Adipocyte (in vitro differentiated cells): ENCODE data around the gene CLEC14A.

Source experiments
- DNase-seq: peaks from one replicate; pipeline ENCODE4 v3.0.0-alpha.2; 2015; ENCODE audit warnings: low read depth
- H3K27me3 ChIP-seq: replicated peaks from 2 replicates; pipeline ENCODE4 v1.7.0; 2013; ENCODE audit warnings: mild to moderate bottlenecking, low read length, moderate library complexity; ENCODE audit not compliant: control insufficient read depth, insufficient read depth
- H3K36me3 ChIP-seq: 2 replicates; pipeline ENCODE4 v1.7.0; 2013; ENCODE audit warnings: low read length, mild to moderate bottlenecking, moderate library complexity; ENCODE audit not compliant: control insufficient read depth, insufficient read depth, severe bottlenecking
- H3K4me1 ChIP-seq: 2 replicates; pipeline ENCODE4 v1.7.0; 2013; ENCODE audit warnings: mild to moderate bottlenecking, low read length, moderate library complexity; ENCODE audit not compliant: control insufficient read depth, insufficient read depth
- H3K4me3 ChIP-seq: 2 replicates; pipeline ENCODE4 v1.7.0; 2013; ENCODE audit warnings: mild to moderate bottlenecking, low read length, moderate library complexity
- H3K9ac ChIP-seq: 2 replicates; pipeline ENCODE4 v1.7.0; 2013; ENCODE audit warnings: mild to moderate bottlenecking, low read length, moderate library complexity
- H3K9me3 ChIP-seq: 2 replicates; pipeline ENCODE4 v1.7.0; 2013; ENCODE audit warnings: mild to moderate bottlenecking, low read length, moderate library complexity; ENCODE audit not compliant: control insufficient read depth

CLEC14A gene

GRCh38 chr14:38248321-38249028 lies 7.4 kb downstream of the CLEC14A start:
- no peak for DNase-seq

DNA sequence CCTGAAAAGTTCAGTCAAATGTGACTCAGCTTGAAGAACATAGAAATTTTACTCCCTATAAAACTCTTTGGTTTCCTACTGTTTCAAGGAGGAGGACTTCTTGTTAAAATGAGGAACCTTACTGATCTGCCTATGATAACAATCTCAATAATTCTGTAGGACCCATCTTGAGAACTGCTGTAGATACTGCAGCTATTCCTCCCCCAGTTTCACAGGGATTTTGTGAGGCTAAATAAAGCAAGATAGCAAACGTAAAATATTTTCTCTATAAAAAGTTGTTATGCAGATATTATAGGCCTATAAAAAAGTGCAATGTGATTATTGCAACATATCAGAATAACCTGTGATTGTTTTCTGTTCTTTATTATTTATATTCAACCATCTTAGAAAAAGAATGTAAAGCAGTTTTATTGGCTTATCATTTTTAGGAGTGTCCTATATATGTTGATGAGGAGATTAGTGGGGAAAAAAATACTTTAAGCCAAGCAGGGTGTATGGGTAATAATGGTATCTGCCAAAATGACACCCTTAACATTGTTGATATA lies 12.1 kb downstream of the CLEC14A start:
- Histone ChIP-seq H3K4me1 (no peaks in the 10 kb centered on the region), H3K36me3 (no peaks in the 10 kb centered on the region), H3K4me3 (no peak overlapping the region), H3K9me3 (no peaks in the 10 kb centered on the region), H3K27me3 (no peaks in the 10 kb centered on the region), H3K9ac (no peak overlapping the region)
- no peak for DNase-seq

More at GRCh38 chr14:38248321-38249028, 7.4 kb downstream of the CLEC14A start:
- H3K36me3 ChIP-seq: no peaks in the 10 kb centered on the region
- H3K9ac ChIP-seq: no peak overlapping the region
- no peaks in the 10 kb centered on the region for H3K9me3 ChIP-seq
- no peak overlapping the region for H3K4me3 ChIP-seq
- no peaks in the 10 kb centered on the region for H3K27me3 ChIP-seq
- no peaks in the 10 kb centered on the region for H3K4me1 ChIP-seq

DNA sequence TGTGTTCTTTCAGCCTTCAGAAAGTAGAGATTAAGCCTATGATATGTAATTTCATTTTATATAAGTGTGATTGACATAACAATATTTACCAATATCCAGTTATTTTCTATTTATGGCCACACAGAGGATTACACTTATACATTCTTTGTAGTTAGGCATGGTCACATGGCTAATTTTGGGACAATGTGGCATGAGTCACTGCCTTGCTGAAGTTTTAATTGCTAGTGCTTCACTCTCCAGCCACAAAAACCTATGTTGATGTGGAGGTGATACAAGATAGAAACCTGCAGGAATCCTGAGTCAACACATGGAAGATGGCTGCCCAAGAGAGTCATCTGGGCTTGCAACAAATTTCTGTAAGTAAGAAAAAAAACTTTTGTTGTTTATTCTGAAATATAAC lies 17.0 kb downstream of the CLEC14A start:
- Histone ChIP-seq H3K4me3 (no peak overlapping the region), H3K4me1 (no peaks in the 10 kb centered on the region), H3K36me3 (no peaks in the 10 kb centered on the region), H3K9me3 (no peaks in the 10 kb centered on the region), H3K9ac (no peak overlapping the region), H3K27me3 (peaks cover 3% of the 10 kb centered on the region)
- peak; percentile 24 for DNase-seq

GRCh38 chr14:38238332-38238731 lies 17.6 kb downstream of the CLEC14A start:
- Histone ChIP-seq H3K27me3 (peaks cover 5% of the 10 kb centered on the region), H3K36me3 (no peaks in the 10 kb centered on the region), H3K9ac (no peak overlapping the region), H3K9me3 (no peaks in the 10 kb centered on the region), H3K4me3 (no peak overlapping the region), H3K4me1 (no peaks in the 10 kb centered on the region)
- DNase-seq: peak; percentile 34

GRCh38 chr14:38233218-38233617 lies 22.7 kb downstream of the CLEC14A start:
- peaks cover 3% of the 10 kb centered on the region for H3K9me3 ChIP-seq
- no peak overlapping the region for H3K4me3 ChIP-seq
- no peaks in the 10 kb centered on the region for H3K36me3 ChIP-seq
- DNase-seq: no peak
- H3K9ac ChIP-seq: no peak overlapping the region
- no peaks in the 10 kb centered on the region for H3K4me1 ChIP-seq
- peaks cover 5% of the 10 kb centered on the region for H3K27me3 ChIP-seq

GRCh38 chr14:38226366-38226765 lies 29.5 kb downstream of the CLEC14A start:
- H3K4me3 ChIP-seq: no peak overlapping the region
- H3K9ac ChIP-seq: no peak overlapping the region
- peaks cover 5% of the 10 kb centered on the region for H3K4me1 ChIP-seq
- no peaks in the 10 kb centered on the region for H3K27me3 ChIP-seq
- no peak for DNase-seq
- peaks cover under 1% of the 10 kb centered on the region for H3K9me3 ChIP-seq
- no peaks in the 10 kb centered on the region for H3K36me3 ChIP-seq

- no peaks in the 10 kb centered on the region for H3K27me3 ChIP-seq
- H3K4me1 ChIP-seq: peaks cover 5% of the 10 kb centered on the region
- no peak overlapping the region for H3K4me3 ChIP-seq
- no peaks in the 10 kb centered on the region for H3K36me3 ChIP-seq
- no peak overlapping the region for H3K9ac ChIP-seq
- no peak for DNase-seq
- H3K9me3 ChIP-seq: no peaks in the 10 kb centered on the region
These were observed 29.9 kb downstream of the CLEC14A start for GRCh38 chr14:38225946-38226345.

DNA sequence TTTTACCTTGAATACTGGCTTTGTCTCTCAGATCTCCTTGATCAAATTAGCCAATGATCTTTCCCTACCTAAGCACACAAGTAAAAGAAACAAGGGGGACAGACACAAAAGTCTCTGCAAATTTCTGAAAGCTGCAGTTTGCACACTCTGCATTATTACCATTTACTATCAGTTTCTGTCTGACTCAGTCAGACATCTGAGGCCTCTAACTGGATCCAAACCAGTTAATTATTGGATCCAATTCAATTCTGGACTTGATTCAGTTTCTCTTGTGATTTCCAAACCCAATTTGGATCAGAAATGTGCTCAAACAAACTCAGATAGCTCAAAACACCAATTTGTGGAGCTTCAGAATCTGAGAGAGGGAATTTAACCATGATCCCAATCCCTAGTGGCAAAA lies 31.6 kb downstream of the CLEC14A start:
- Histone ChIP-seq H3K9ac (no peak overlapping the region), H3K4me3 (no peak overlapping the region), H3K36me3 (no peaks in the 10 kb centered on the region), H3K27me3 (no peaks in the 10 kb centered on the region), H3K9me3 (no peaks in the 10 kb centered on the region), H3K4me1 (peaks cover 5% of the 10 kb centered on the region)
- DNase-seq: no peak

DNA sequence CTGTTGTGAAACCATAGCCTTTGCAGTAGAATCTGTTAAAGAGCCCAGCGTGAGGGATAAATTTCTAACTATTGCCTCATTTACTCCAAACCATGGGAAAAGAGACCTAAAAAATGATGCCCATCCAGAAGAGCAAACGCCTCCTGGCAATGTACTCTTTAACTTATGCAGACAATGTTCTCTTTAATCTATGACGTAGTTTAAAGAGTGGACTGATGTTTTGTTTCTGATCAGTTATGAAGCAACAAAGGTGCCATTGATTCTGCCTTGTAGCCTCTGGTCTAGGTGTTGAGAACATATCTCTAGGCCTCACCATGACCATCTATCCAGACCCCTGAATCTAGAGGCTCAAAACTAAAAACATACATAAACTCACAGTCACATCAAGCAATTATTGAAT lies 34.8 kb downstream of the CLEC14A start:
- no peak for DNase-seq
- H3K36me3 ChIP-seq: no peaks in the 10 kb centered on the region
- H3K4me3 ChIP-seq: no peak overlapping the region
- no peaks in the 10 kb centered on the region for H3K9me3 ChIP-seq
- no peak overlapping the region for H3K9ac ChIP-seq
- no peaks in the 10 kb centered on the region for H3K27me3 ChIP-seq
- H3K4me1 ChIP-seq: peaks cover 5% of the 10 kb centered on the region

DNA sequence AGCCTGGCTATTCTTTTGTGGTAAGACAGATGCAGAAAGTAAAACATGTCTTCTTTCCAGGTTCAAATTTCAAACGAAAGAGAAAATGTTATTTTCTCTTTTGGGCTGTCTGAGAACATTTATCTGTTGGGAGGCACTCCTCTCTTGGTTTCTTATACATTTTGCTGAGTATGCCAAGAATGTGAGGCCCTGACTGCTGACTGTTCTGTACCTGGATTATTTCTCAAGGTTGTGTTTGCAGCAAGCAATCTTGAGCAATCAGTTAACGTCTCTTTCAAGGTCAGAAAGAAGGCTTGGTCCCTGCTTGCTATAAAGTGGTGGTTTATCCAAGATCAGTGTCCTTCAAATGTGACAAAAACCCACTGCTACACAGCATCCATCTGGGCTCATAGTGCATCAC lies 38.3 kb downstream of the CLEC14A start:
- DNase-seq: no peak
- Histone ChIP-seq H3K27me3 (peaks cover 6% of the 10 kb centered on the region), H3K9ac (no peak overlapping the region), H3K4me3 (no peak overlapping the region), H3K9me3 (no peaks in the 10 kb centered on the region), H3K4me1 (no peaks in the 10 kb centered on the region), H3K36me3 (no peaks in the 10 kb centered on the region)

DNA sequence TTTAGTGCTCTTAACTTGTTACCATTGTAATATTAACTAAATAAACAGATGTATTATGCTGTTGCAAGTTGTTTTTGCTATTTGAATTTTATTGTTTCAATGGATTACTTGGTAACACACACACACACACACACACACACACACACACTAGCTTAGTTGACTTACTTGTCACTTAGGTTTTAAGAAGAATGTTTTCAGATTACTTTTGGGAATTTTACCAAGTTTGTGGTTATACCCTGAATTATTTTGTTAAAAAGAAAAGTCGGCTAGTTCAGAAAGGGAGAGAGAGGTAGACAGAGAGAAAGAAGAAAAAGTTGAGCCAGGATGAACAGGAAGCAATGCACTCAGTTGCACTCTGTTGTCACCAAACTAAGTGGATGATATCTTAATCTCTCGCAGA lies 42.9 kb downstream of the CLEC14A start:
- H3K9ac ChIP-seq: no peak overlapping the region
- H3K27me3 ChIP-seq: peaks cover 30% of the 10 kb centered on the region
- no peaks in the 10 kb centered on the region for H3K9me3 ChIP-seq
- no peaks in the 10 kb centered on the region for H3K36me3 ChIP-seq
- H3K4me3 ChIP-seq: no peak overlapping the region
- DNase-seq: no peak
- peaks cover 8% of the 10 kb centered on the region for H3K4me1 ChIP-seq

DNA sequence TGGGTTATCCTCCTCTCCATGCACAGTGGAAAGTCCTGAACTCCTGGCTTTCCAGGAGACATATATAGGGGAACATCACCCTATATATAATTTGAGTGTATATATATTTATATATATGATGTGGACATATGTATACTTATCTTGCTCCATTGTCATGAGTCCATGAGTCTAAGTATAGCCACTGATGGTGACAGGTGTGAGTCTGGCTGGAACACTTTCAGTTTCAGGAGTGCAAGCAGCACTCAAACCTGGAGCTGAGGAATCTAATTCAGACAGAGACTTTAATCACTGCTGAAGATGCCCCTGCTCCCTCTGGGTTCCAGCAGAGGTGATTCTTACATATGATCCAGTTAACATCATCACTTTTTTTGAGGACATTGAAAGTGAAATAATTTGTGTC lies 43.8 kb downstream of the CLEC14A start:
- Histone ChIP-seq H3K9me3 (no peaks in the 10 kb centered on the region), H3K9ac (no peak overlapping the region), H3K27me3 (peaks cover 39% of the 10 kb centered on the region), H3K36me3 (no peaks in the 10 kb centered on the region), H3K4me3 (peak overlapping the region; percentile 75), H3K4me1 (peaks cover 11% of the 10 kb centered on the region)
- no peak for DNase-seq
